Measurements from ENCODE around the gene SLC23A2.

SLC23A2 gene

GRCh38 chr20:4846821-4847220 lies 154.5 kb downstream of the SLC23A2 start:
- DNase-seq (ENCODE audit: low read depth in 2 of 2) = no peak

- DNase-seq (ENCODE audit: low read depth in 2 of 2) = no peak
These were observed 156.4 kb downstream of the SLC23A2 start for GRCh38 chr20:4844751-4845465.

GRCh38 chr20:4844325-4844724 lies 157.0 kb downstream of the SLC23A2 start:
- DNase-seq (ENCODE audit: low read depth in 2 of 2) = no peak

- DNase-seq (ENCODE audit: low read depth in 2 of 2) = no peak
These were observed 160.5 kb downstream of the SLC23A2 start for GRCh38 chr20:4840801-4841200.

- DNase-seq (ENCODE audit: low read depth in 2 of 2) = no peak
These were observed 162.8 kb downstream of the SLC23A2 start for GRCh38 chr20:4838526-4838925.

- no peak for DNase-seq (ENCODE audit: low read depth in 2 of 2)
These were observed 163.6 kb downstream of the SLC23A2 start for GRCh38 chr20:4837760-4838159.

GRCh38 chr20:4836935-4837334 lies 164.4 kb downstream of the SLC23A2 start:
- no peak for DNase-seq (ENCODE audit: low read depth in 2 of 2)

- DNase-seq (ENCODE audit: low read depth in 2 of 2) = no peak
These were observed 164.8 kb downstream of the SLC23A2 start for GRCh38 chr20:4836473-4836872.

- no peak for DNase-seq (ENCODE audit: low read depth in 2 of 2)
These were observed 165.8 kb downstream of the SLC23A2 start for GRCh38 chr20:4835244-4836177.

GRCh38 chr20:4833074-4833728 lies 168.1 kb downstream of the SLC23A2 start:
- DNase-seq (ENCODE audit: low read depth in 2 of 2) = no peak

GRCh38 chr20:4832469-4832868 lies 168.8 kb downstream of the SLC23A2 start:
- no peak for DNase-seq (ENCODE audit: low read depth in 2 of 2)

- no peak for DNase-seq (ENCODE audit: low read depth in 2 of 2)
These were observed 170.6 kb downstream of the SLC23A2 start for GRCh38 chr20:4830696-4831095.

- no peak for DNase-seq (ENCODE audit: low read depth in 2 of 2)
These were observed 171.1 kb downstream of the SLC23A2 start for GRCh38 chr20:4830259-4830658.

- no peak for DNase-seq (ENCODE audit: low read depth in 2 of 2)
These were observed 171.6 kb downstream of the SLC23A2 start for GRCh38 chr20:4829514-4830215.

- DNase-seq (ENCODE audit: low read depth in 2 of 2) = no peak
These were observed 172.3 kb downstream of the SLC23A2 start for GRCh38 chr20:4828830-4829513.

- no peak for DNase-seq (ENCODE audit: low read depth in 2 of 2)
These were observed 179.7 kb downstream of the SLC23A2 start for GRCh38 chr20:4821590-4821989.

- no peak for DNase-seq (ENCODE audit: low read depth in 2 of 2)
These were observed 180.3 kb downstream of the SLC23A2 start for GRCh38 chr20:4820806-4821518.

GRCh38 chr20:4819901-4820300 lies 181.4 kb downstream of the SLC23A2 start:
- no peak for DNase-seq (ENCODE audit: low read depth in 2 of 2)

- DNase-seq (ENCODE audit: low read depth in 2 of 2) = no peak
These were observed 184.1 kb downstream of the SLC23A2 start for GRCh38 chr20:4817230-4817671.

GRCh38 chr20:4815628-4816027 lies 185.7 kb downstream of the SLC23A2 start:
- no peak for DNase-seq (ENCODE audit: low read depth in 2 of 2)

All from stimulated activated CD8-positive, alpha-beta memory T cell treated with anti-CD3 and anti-CD28 coated beads, Interleukin-15, amount 100 ng/mL, for 48 hours (primary cell).